ENCODE measurements around the gene LYZL1. TPM values are rescaled to one million over a fixed set of nuclear protein-coding genes. Genes with fewer than 3 reads are reported as not detected.
"Not testable (repeated sequence)": the region's sequence is repeated elsewhere in the genome, so short reads cannot be mapped to it uniquely, and the experiment has no call there.

LYZL1 gene
- total and polyA plus RNA-seq, 9 donors = not detected

GRCh38 chr10:29304264-29304994, 15.6 kb downstream of the LYZL1 start:
- 21% methylated on average over 3 of the region's 6 CpGs for WGBS (ENCODE audit: insufficient coverage)
- Histone ChIP-seq H3K4me1 (ENCODE audit: control insufficient read depth, insufficient read depth, low read length) (no peaks in the 10 kb centered on the region), H3K27me3 (ENCODE audit: control insufficient read depth, insufficient read depth, low read length) (peaks cover 2% of the 10 kb centered on the region), H3K4me3 (ENCODE audit: low read length) (no peak overlapping the region), H3K27ac (ENCODE audit: low read length) (no peak overlapping the region), H3K9me3 (replicated peaks; ENCODE audit: control insufficient read depth, low read depth, low read length) (peaks cover 17% of the 10 kb centered on the region), H3K36me3 (ENCODE audit: control insufficient read depth, insufficient read depth, low read length) (no peaks in the 10 kb centered on the region)
- DNase-seq = peak; percentile 89

GRCh38 chr10:29304995-29305335, 16.1 kb downstream of the LYZL1 start:
- Histone ChIP-seq H3K4me3 (ENCODE audit: low read length) (no peak overlapping the region), H3K27me3 (ENCODE audit: control insufficient read depth, insufficient read depth, low read length) (peaks cover 2% of the 10 kb centered on the region), H3K9me3 (replicated peaks; ENCODE audit: control insufficient read depth, low read depth, low read length) (peaks cover 15% of the 10 kb centered on the region), H3K27ac (ENCODE audit: low read length) (no peak overlapping the region), H3K4me1 (ENCODE audit: control insufficient read depth, insufficient read depth, low read length) (no peaks in the 10 kb centered on the region), H3K36me3 (ENCODE audit: control insufficient read depth, insufficient read depth, low read length) (no peaks in the 10 kb centered on the region)
- WGBS (ENCODE audit: insufficient coverage) = 100% methylated on average over 1 of the region's 2 CpGs
- no peak for DNase-seq

- no peak for DNase-seq
- no peaks in the 10 kb centered on the region for H3K36me3 ChIP-seq (ENCODE audit: control insufficient read depth, insufficient read depth, low read length)
- no peak overlapping the region for H3K27ac ChIP-seq (ENCODE audit: low read length)
- WGBS (ENCODE audit: insufficient coverage) = no CpG with 5 or more reads among the region's 3 CpGs
- no peak overlapping the region for H3K4me3 ChIP-seq (ENCODE audit: low read length)
- peaks cover 5% of the 10 kb centered on the region for H3K9me3 ChIP-seq (replicated peaks; ENCODE audit: control insufficient read depth, low read depth, low read length)
- no peaks in the 10 kb centered on the region for H3K4me1 ChIP-seq (ENCODE audit: control insufficient read depth, insufficient read depth, low read length)
- H3K27me3 ChIP-seq (ENCODE audit: control insufficient read depth, insufficient read depth, low read length) = peaks cover 2% of the 10 kb centered on the region
Measured at GRCh38 chr10:29306688-29307087, 17.8 kb downstream of the LYZL1 start.

GRCh38 chr10:29308142-29308541, 19.3 kb downstream of the LYZL1 start:
- 92% methylated on average over 5 of the region's 11 CpGs for WGBS (ENCODE audit: insufficient coverage)
- H3K4me1 ChIP-seq (ENCODE audit: control insufficient read depth, insufficient read depth, low read length); H3K27ac ChIP-seq (ENCODE audit: low read length); H3K4me3 ChIP-seq (ENCODE audit: low read length); H3K27me3 ChIP-seq (ENCODE audit: control insufficient read depth, insufficient read depth, low read length); H3K9me3 ChIP-seq (replicated peaks; ENCODE audit: control insufficient read depth, low read depth, low read length); DNase-seq; H3K36me3 ChIP-seq (ENCODE audit: control insufficient read depth, insufficient read depth, low read length): not testable (repeated sequence)

DNA sequence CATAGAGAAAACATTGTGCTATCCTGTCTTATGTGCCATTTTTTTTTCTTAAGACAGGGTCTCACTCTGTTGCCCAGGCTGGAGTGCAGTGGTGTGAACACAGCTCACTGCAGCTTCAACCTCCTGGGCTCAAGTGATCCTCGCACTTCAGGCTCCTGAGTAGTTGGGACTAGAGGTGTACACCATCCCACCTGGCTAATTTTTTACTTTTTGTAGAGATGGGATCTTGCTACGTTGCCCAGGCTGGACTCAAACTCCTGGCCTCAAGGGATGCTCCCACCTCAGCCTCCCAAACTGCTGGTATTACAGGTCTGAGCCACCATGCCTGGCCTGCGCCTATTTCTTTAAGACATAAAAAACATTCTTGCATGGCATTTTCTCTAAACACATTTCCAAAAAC, 20.6 kb downstream of the LYZL1 start:
- H3K27ac ChIP-seq (ENCODE audit: low read length) = no peak overlapping the region
- no peak for DNase-seq
- no peaks in the 10 kb centered on the region for H3K27me3 ChIP-seq (ENCODE audit: control insufficient read depth, insufficient read depth, low read length)
- no peaks in the 10 kb centered on the region for H3K4me1 ChIP-seq (ENCODE audit: control insufficient read depth, insufficient read depth, low read length)
- H3K36me3 ChIP-seq (ENCODE audit: control insufficient read depth, insufficient read depth, low read length) = no peaks in the 10 kb centered on the region
- H3K4me3 ChIP-seq (ENCODE audit: low read length) = no peak overlapping the region
- H3K9me3 ChIP-seq (replicated peaks; ENCODE audit: control insufficient read depth, low read depth, low read length) = peaks cover 3% of the 10 kb centered on the region
- 70% methylated on average over 2 of the region's 3 CpGs for WGBS (ENCODE audit: insufficient coverage)

DNA sequence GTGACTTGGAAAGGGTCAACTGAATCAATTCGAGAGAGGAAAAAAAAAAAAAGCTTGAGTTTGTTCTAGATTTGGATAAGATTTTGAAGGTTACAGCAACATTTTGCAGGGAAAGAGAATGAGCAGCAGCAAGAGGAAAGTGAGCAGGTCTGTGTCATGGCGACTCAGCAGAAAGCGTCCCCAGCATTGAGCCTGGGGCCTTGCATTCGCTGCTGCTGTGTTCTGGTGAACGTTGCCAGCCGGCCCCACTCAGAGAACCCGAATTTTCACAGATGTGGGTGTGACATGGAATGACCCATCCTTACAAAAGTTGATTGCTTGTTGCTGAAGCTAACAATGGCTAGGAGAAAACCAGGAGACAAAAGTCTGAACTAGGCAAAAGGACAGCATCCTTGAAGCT, 21.6 kb downstream of the LYZL1 start:
- WGBS (ENCODE audit: insufficient coverage) = 65% methylated on average over 7 of the region's 7 CpGs
- not testable (repeated sequence) for H3K27me3 ChIP-seq (ENCODE audit: control insufficient read depth, insufficient read depth, low read length); H3K4me3 ChIP-seq (ENCODE audit: low read length); DNase-seq; H3K36me3 ChIP-seq (ENCODE audit: control insufficient read depth, insufficient read depth, low read length); H3K9me3 ChIP-seq (replicated peaks; ENCODE audit: control insufficient read depth, low read depth, low read length); H3K27ac ChIP-seq (ENCODE audit: low read length); H3K4me1 ChIP-seq (ENCODE audit: control insufficient read depth, insufficient read depth, low read length)

DNA sequence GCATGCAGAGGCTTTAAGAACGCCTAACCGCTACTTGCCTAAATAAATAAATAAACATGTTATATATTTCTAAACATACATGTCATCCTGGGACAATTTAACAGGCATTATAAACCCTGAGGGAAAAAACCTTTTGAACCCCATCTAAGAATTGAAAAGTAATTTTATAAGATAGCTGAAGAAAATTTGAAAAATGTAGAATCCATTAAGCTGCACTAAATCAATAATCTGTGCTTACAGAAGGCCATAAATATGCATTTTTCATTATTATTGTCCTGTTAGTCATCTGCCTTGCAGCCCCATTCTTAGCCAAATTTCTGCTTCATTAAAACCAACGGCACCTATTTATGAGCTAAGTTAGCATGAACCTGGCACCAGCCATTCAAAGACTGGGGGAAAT, 24.2 kb downstream of the LYZL1 start:
- H3K36me3 ChIP-seq (ENCODE audit: control insufficient read depth, insufficient read depth, low read length) = no peaks in the 10 kb centered on the region
- WGBS (ENCODE audit: insufficient coverage) = no CpG with 5 or more reads among the region's 3 CpGs
- H3K9me3 ChIP-seq (replicated peaks; ENCODE audit: control insufficient read depth, low read depth, low read length) = peaks cover 3% of the 10 kb centered on the region
- H3K27me3 ChIP-seq (ENCODE audit: control insufficient read depth, insufficient read depth, low read length) = no peaks in the 10 kb centered on the region
- no peak overlapping the region for H3K4me3 ChIP-seq (ENCODE audit: low read length)
- H3K4me1 ChIP-seq (ENCODE audit: control insufficient read depth, insufficient read depth, low read length) = peaks cover 2% of the 10 kb centered on the region
- no peak overlapping the region for H3K27ac ChIP-seq (ENCODE audit: low read length)
- DNase-seq = no peak

- WGBS (ENCODE audit: insufficient coverage) = 94% methylated on average over 6 of the region's 8 CpGs
- Histone ChIP-seq H3K27ac (ENCODE audit: low read length) (no peak overlapping the region), H3K4me3 (ENCODE audit: low read length) (no peak overlapping the region), H3K36me3 (ENCODE audit: control insufficient read depth, insufficient read depth, low read length) (no peaks in the 10 kb centered on the region), H3K9me3 (replicated peaks; ENCODE audit: control insufficient read depth, low read depth, low read length) (peaks cover 3% of the 10 kb centered on the region), H3K27me3 (ENCODE audit: control insufficient read depth, insufficient read depth, low read length) (peaks cover 4% of the 10 kb centered on the region), H3K4me1 (ENCODE audit: control insufficient read depth, insufficient read depth, low read length) (peaks cover 16% of the 10 kb centered on the region)
- no peak for DNase-seq
Measured at GRCh38 chr10:29314726-29315125, 25.9 kb downstream of the LYZL1 start.

GRCh38 chr10:29315814-29316213, 26.9 kb downstream of the LYZL1 start:
- H3K4me1 ChIP-seq (ENCODE audit: control insufficient read depth, insufficient read depth, low read length) = peaks cover 16% of the 10 kb centered on the region
- 76% methylated on average over 2 of the region's 5 CpGs for WGBS (ENCODE audit: insufficient coverage)
- H3K36me3 ChIP-seq (ENCODE audit: control insufficient read depth, insufficient read depth, low read length) = no peaks in the 10 kb centered on the region
- peaks cover 3% of the 10 kb centered on the region for H3K9me3 ChIP-seq (replicated peaks; ENCODE audit: control insufficient read depth, low read depth, low read length)
- no peak overlapping the region for H3K4me3 ChIP-seq (ENCODE audit: low read length)
- H3K27ac ChIP-seq (ENCODE audit: low read length) = no peak overlapping the region
- peaks cover 5% of the 10 kb centered on the region for H3K27me3 ChIP-seq (ENCODE audit: control insufficient read depth, insufficient read depth, low read length)
- no peak for DNase-seq

GRCh38 chr10:29316308-29317026, 27.6 kb downstream of the LYZL1 start:
- Histone ChIP-seq H3K9me3 (replicated peaks; ENCODE audit: control insufficient read depth, low read depth, low read length) (peaks cover 3% of the 10 kb centered on the region), H3K4me1 (ENCODE audit: control insufficient read depth, insufficient read depth, low read length) (peaks cover 16% of the 10 kb centered on the region), H3K27ac (ENCODE audit: low read length) (no peak overlapping the region), H3K36me3 (ENCODE audit: control insufficient read depth, insufficient read depth, low read length) (no peaks in the 10 kb centered on the region), H3K4me3 (ENCODE audit: low read length) (no peak overlapping the region), H3K27me3 (ENCODE audit: control insufficient read depth, insufficient read depth, low read length) (peaks cover 5% of the 10 kb centered on the region)
- WGBS (ENCODE audit: insufficient coverage) = 75% methylated on average over 1 of the region's 8 CpGs
- DNase-seq = no peak
